H1 (cell line): ENCODE data around the gene LARP6.

Source experiments
- CEBPB ChIP-seq: IDR thresholded peaks from 2 replicates; pipeline ENCODE4 v1.6.1; 2012; ENCODE audit warnings: low read depth, low read length
- CHD2 ChIP-seq: IDR thresholded peaks from 2 replicates; pipeline ENCODE4 v1.6.1; 2012; ENCODE audit warnings: low read length, improper control_type of control experiment
- CTCF ChIP-seq, 3 experiments: IDR thresholded peaks; 1 replicate in 2 of 3; 2 replicates in 1 of 3; pipeline versions ENCODE4 v1.5.1 to v1.6.1; 2011; ENCODE audit warnings: low read length in 3 of 3, mild to moderate bottlenecking in 3 of 3, inconsistent platforms in 2 of 3, low read depth in 1 of 3, moderate library complexity in 1 of 3; ENCODE audit not compliant: insufficient read depth in 1 of 3; ENCODE audit errors: control extremely low read depth in 1 of 3
- GABPA ChIP-seq: IDR thresholded peaks from 2 replicates; pipeline ENCODE4 v1.6.1; 2011; ENCODE audit warnings: mild to moderate bottlenecking, low read length, moderate library complexity, borderline replicate concordance; ENCODE audit not compliant: insufficient read depth
- JUN ChIP-seq: IDR thresholded peaks from 2 replicates; pipeline ENCODE4 v1.6.1; 2011; ENCODE audit warnings: low read depth, mild to moderate bottlenecking, improper control_type of control experiment, low read length
- KDM1A ChIP-seq: fragments of 200-600, 300-600 bp; sonication (generic); IDR thresholded peaks from 2 replicates; pipeline ENCODE4 v1.7.1; 2016; ENCODE audit warnings: mild to moderate bottlenecking, low read length, borderline replicate concordance
- POLR2AphosphoS5 ChIP-seq: IDR thresholded peaks from 2 replicates; pipeline ENCODE4 v1.6.1; 2011; ENCODE audit warnings: low read depth, low read length
- RFX5 ChIP-seq: IDR thresholded peaks from 2 replicates; pipeline ENCODE4 v1.6.1; 2011; ENCODE audit warnings: low read depth, low read length, improper control_type of control experiment, borderline replicate concordance
- TAF1 ChIP-seq: IDR thresholded peaks from 2 replicates; pipeline ENCODE4 v1.6.1; 2011; ENCODE audit warnings: mild to moderate bottlenecking, low read depth, low read length
- TAF7 ChIP-seq: optimal IDR thresholded peaks from 2 replicates; pipeline ENCODE3; 2011; ENCODE audit warnings: low read depth, mild to moderate bottlenecking, inconsistent platforms, low read length, moderate library complexity, borderline replicate concordance

GRCh38 chr15:70882361-70882760, 28.4 kb upstream of the LARP6 start:
- TF ChIP-seq CHD2 (no peak), CTCF (IDR thresholded peaks at IDR 0.05; ENCODE audit: control extremely low read depth in 1 of 3, insufficient read depth in 1 of 3, low read depth in 1 of 3, low read length in 3 of 3) (no peak), KDM1A (no peak), RFX5 (no peak), POLR2AphosphoS5 (no peak), JUN (no peak), TAF7 (no peak), GABPA (no peak), CEBPB (no peak), TAF1 (no peak)
